ENCODE results near the gene YWHAH. TPM values are rescaled to one million over a fixed set of nuclear protein-coding genes. Genes with fewer than 3 reads are reported as not detected.

YWHAH gene
- total RNA-seq, 1 donor from 2014 or later = 60.4 TPM

DNA sequence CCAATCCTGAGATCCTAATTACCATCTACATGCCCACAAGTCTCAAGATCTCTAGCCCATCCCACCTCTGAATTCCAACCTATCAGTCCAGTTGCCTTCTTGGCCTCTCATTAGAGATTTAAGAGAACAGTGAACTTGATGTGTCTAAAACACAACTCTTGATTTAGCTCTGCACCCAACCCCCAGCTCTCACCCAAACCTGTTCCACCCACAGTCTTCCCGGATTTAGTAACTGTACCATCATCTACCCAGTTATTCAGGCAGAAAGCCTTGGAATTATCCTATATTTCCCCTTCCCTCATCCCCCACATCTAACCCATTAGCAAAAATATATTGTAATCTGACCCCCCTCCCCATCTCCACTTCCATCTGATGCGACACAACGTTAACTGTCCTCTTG lies 24.0 kb upstream of the YWHAH start:
- DNase-seq (no peak), ATAC-seq (no peak)
- intact Hi-C loops (cut with micrococcal nuclease) = no loop called here

- DNase-seq (no peak), ATAC-seq (no peak)
- intact Hi-C loops (cut with micrococcal nuclease) = no loop called here
Measured at GRCh38 chr22:31921106-31921505, 23.2 kb upstream of the YWHAH start.

DNA sequence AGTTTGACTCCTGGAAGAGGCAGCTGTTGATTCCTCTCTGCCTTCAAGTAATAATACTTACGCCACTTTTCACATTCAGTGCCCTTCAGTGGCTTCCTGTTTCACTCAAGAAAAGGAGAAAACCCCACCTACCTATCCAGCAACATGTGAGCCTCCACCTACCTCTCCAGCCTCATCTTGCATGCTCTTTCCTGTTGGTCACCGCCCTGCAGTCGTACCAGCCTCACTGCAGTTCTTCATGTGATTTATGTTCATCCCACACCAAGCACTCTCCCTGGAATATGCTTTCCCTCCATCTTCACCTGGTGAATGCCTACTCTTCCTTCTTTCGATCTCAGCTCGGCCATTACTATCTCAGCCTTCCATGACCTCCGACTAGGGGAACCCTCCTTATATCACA lies 21.8 kb upstream of the YWHAH start:
- intact Hi-C loops (cut with micrococcal nuclease) = no loop called here
- DNase-seq (no peak), ATAC-seq (no peak)

GRCh38 chr22:31923136-31923535 lies 21.2 kb upstream of the YWHAH start:
- ATAC-seq (peak; percentile 68), DNase-seq (no peak)
- intact Hi-C loops (cut with micrococcal nuclease) = no loop called here

DNA sequence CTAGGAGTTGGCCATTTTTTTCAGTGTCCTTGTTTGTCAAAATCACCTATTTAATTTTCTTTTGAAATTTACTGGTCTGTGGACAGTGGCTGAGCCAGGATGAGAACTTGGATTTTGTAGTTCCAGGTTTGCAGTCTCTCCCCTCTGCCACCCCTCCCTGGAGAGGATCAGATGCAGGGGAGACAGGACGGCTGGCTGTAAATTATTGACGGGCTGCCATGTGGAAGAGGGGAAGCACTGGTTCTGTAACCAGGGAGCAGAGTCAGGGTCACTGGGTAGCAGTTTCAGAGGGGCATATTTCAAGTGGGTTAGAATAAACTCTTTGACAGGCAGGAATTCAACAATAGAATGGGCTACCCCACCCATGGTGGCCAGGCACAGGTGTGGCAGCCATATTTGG lies 20.6 kb upstream of the YWHAH start:
- no peak for ATAC-seq
- no peak for DNase-seq
- intact Hi-C loops (cut with micrococcal nuclease) = no loop called here

DNA sequence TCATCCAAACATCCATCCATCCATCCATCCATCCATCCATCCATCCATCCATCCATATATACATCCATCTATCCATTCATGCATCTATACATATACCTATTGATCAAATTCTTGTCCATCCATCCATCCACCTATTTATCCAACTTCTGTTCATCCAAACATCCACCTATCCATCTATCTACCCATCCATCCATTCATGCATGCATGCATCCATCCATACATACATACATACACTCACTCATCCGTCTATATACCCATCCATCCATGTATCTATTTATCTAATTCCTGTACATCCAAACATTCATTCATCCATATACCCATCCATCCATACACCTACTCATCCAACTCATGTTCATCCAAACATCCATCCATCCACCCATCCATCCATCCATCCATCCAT lies 19.3 kb upstream of the YWHAH start:
- DNase-seq (no peak), ATAC-seq (no peak)
- intact Hi-C loops (cut with micrococcal nuclease) = no loop called here

GRCh38 chr22:31926024-31926423 lies 18.3 kb upstream of the YWHAH start:
- no peak for DNase-seq
- ATAC-seq = no peak
- intact Hi-C loops (cut with micrococcal nuclease) = no loop called here

DNA sequence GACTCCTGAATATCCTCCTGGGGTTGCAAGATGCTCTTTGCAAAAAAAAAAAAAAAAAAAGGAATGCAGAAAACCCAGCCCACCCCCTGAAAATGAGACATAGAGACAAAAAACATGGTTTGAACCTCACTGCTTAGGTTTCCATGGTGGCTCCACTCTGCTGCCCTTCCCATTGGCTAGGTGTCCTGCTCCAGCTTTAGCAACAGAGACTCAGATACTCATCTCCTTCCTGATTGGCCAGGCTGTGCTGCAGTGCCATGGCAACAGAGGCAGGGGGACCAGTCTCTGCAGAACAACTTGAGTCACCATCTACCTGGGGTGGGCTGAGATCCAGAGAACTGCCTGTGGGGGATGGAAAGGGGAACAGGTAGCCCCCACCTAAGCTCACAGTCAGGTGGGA lies 17.4 kb upstream of the YWHAH start:
- intact Hi-C loops (cut with micrococcal nuclease) = no loop called here
- DNase-seq (no peak), ATAC-seq (no peak)

DNA sequence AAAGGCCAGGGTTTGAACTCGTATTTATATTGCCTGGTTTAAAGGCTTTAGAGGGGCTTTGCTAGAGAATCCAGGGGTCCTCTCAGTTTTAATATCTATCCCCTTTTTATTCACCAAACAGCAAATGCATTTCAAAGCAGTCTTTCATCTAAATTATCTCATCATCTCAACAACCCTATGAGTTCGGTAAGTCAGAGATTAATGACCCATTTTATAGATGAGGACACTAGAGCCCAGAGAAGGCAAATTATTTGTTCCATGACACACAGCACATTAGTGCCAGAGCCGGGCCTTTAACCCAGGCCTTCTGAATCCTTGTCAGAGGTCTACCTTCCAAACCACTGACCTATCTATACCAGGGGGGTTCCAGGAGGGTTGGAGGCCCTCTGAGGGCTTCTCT lies 16.8 kb upstream of the YWHAH start:
- ATAC-seq = no peak
- DNase-seq = no peak
- intact Hi-C loops (cut with micrococcal nuclease) = no loop called here

DNA sequence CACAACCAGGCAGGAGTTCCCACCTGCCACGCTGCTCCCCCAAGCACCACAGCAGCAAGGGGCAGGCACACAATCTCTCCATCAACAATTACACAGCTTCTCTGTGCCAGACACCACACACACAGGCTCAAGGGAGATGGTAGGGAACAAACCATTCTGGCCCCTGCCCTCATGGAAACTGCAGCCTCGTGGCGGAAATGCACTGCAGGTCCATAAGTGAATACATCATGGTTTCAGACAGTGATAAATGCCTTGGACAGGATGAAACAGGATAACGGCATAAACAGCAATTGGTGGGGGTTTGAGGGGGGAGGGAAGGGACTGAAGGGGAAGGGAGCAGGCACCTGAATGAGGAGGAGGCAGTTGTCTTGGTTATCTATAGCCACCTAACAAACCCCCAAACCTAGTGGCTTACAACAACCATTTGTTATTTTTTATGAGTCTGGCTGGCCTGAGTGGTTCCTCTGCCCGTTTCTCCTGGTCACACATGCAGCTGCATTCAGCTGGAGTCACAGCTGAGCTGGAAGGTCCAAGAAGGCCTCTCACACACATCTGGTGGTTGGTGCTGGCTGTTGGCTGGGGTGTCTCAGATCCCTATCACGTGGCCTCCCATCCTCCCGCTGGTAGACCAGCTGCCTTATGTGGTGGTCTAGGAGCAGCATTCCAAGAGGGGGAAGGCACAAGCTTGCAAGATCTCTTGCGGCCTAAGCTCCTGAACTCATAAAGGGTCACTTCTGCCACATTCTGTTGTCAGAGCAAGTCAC lies 15.0 kb upstream of the YWHAH start:
- ATAC-seq (peak; percentile 86), DNase-seq (peak; percentile 55)
- intact Hi-C loops (cut with micrococcal nuclease) = no loop called here

DNA sequence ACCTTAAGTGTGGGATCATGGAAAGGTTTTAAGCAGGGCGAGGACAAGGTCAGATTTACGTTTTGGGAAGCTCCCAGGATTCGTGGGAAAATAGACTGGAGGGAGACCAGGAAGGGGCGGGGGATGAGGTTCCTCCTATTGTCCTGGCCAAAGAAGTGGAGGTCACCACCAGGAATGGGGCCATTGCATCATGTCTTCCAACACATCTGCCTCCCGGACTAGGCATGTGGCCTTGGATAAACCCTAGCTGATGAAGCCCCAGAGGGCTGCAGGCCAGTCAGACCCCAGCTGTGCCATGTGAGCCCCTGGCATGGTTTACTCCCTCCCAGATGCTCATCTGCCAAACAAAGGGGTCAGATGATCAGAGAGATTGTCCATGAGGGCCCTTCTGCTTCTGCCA lies 11.5 kb upstream of the YWHAH start:
- intact Hi-C loops (cut with micrococcal nuclease) = no loop called here
- DNase-seq (peak; percentile 15), ATAC-seq (peak; percentile 28)

- intact Hi-C loops (cut with micrococcal nuclease) = no loop called here
- DNase-seq (no peak), ATAC-seq (no peak)
Measured at GRCh38 chr22:31933406-31933805, 10.9 kb upstream of the YWHAH start.

GRCh38 chr22:31933816-31934482 lies 10.4 kb upstream of the YWHAH start:
- no peak for DNase-seq
- intact Hi-C loops (cut with micrococcal nuclease) = no loop called here
- ATAC-seq = no peak

DNA sequence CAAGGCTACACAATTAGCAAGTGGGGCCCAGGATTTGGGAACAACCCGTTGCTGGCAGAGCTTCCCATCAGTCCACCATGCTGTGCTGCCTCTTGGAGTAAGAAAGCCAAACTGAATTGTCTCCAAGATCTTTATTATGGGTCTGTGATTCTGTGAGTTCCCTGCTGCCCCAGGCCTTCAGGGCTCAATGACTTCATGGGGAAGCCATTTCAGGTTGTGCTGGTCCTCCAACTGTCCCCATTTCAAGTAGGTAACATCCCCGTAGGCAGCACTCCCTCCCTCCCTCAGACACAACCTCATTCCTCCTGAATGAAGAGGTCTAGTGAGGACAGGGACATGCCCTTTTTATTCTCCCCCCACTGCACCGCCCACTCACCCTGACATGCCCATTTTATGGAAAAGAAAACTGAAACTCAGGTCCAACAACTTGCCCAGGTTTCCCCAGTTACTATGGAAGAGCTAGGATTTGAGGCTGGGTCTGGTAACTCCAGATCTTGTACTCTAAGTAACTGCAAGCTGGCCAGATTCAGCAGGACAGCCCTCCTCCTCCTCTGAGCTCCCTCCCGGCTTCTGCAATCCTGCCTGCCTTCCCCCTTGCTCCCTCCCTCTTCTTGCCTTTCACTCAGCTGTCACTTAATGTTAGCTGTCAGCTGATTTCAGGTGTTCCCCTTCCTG lies 8.2 kb upstream of the YWHAH start:
- ATAC-seq (no peak), DNase-seq (no peak)
- intact Hi-C loops (cut with micrococcal nuclease) = no loop called here

GRCh38 chr22:31937341-31937740 lies 7.0 kb upstream of the YWHAH start:
- no peak for DNase-seq
- intact Hi-C loops (cut with micrococcal nuclease) = no loop called here
- ATAC-seq = no peak

GRCh38 chr22:31938296-31938695 lies 6.0 kb upstream of the YWHAH start:
- intact Hi-C loops (cut with micrococcal nuclease) = no loop called here
- ATAC-seq (no peak), DNase-seq (no peak)

GRCh38 chr22:31940506-31940905 lies 3.8 kb upstream of the YWHAH start:
- ATAC-seq (no peak), DNase-seq (no peak)
- intact Hi-C loops (cut with micrococcal nuclease) = no loop called here

- DNase-seq (no peak), ATAC-seq (no peak)
- intact Hi-C loops (cut with micrococcal nuclease) = no loop called here
Measured at GRCh38 chr22:31942091-31942490, 2.2 kb upstream of the YWHAH start.

DNA sequence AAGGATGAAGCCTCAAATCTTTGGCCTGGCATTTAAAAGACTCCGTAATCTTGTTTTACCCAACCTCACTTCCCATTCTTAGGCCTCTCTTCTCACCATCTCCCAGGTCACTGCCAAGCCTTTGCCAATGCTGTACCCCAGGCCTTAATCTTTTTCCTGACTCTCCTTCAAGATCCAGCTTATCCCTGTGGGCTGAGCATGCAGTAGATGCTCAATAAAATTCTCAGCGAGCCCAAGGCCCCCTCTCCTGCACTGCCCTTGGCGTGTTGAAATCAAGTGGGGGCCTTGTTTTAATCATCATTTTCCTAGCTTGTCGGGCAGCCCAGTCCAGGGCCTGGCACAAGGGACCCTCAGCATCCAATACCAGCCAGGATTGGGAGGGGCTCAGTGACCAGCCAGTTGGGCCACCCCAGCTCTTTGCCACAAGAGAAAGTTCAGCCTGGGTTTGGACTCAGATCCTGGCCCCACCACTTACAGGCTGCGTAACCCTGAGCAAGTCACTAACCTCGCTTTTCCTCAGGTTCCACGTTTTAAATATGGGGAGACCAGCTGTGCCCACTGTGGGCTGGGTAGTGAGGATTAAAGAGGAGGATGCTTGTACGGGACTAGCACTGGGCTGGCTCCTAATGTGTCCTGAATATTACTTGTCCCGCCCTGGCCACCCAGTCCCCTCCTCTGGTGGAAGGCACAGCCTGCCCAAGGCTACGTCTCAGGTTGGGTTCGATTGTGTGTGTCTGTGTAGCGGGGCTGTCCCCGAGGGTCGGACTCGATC lies 943 bp upstream of the YWHAH start:
- intact Hi-C loops (cut with micrococcal nuclease) = no loop called here
- ATAC-seq (no peak), DNase-seq (no peak)
